Smooth muscle cell (in vitro differentiated cells): ENCODE results near the gene FAT1. TPM values are rescaled to one million over a fixed set of nuclear protein-coding genes. Genes with fewer than 3 reads are reported as not detected.

Experiments used
- DNase-seq: peaks from one replicate; lab custom pipeline; 2025; ENCODE audit not compliant: unreplicated experiment; lab: John Stamatoyannopoulos, UW
- H2AFZ ChIP-seq: fragments of 200-600 bp; sonication (generic); 2 replicates; pipeline ENCODE4 v1.6.0; 2016; ENCODE audit warnings: antibody characterized with exemption, low read depth, mild to moderate bottlenecking
- H3F3A ChIP-seq: fragments of 200-600 bp; sonication (generic); 2 replicates; pipeline ENCODE4 v1.6.0; 2017; ENCODE audit warnings: antibody characterized with exemption, low read depth
- H3K27ac ChIP-seq: fragments of 200-600 bp; sonication (generic); 2 replicates; pipeline ENCODE4 v1.5.1; 2016; ENCODE audit warnings: low read depth, mild to moderate bottlenecking
- H3K27me3 ChIP-seq: fragments of 200-600 bp; sonication (generic); 2 replicates; pipeline ENCODE4 v1.6.1; 2016; ENCODE audit warnings: low read depth, mild to moderate bottlenecking
- H3K36me3 ChIP-seq: fragments of 200-600 bp; sonication (generic); 2 replicates; pipeline ENCODE4 v1.5.1; 2016; ENCODE audit warnings: low read depth
- H3K4me1 ChIP-seq: fragments of 200-600 bp; sonication (generic); 2 replicates; pipeline ENCODE4 v1.5.1; 2016; ENCODE audit warnings: low read depth
- H3K4me2 ChIP-seq: fragments of 200-600 bp; sonication (generic); 2 replicates; pipeline ENCODE4 v1.6.0; 2016; ENCODE audit warnings: mild to moderate bottlenecking
- H3K4me3 ChIP-seq: fragments of 200-600 bp; sonication (generic); 2 replicates; pipeline ENCODE4 v1.5.1; 2016; ENCODE audit warnings: mild to moderate bottlenecking
- H3K79me2 ChIP-seq: fragments of 200-600 bp; sonication (generic); 2 replicates; pipeline ENCODE4 v1.6.0; 2016; ENCODE audit warnings: low read depth, mild to moderate bottlenecking
- H3K9ac ChIP-seq: fragments of 200-600 bp; sonication (generic); 2 replicates; pipeline ENCODE4 v1.6.0; 2016; ENCODE audit warnings: low read depth
- H3K9me3 ChIP-seq: fragments of 200-600 bp; sonication (generic); replicated peaks from 2 replicates; pipeline ENCODE4 v1.5.1; 2016; ENCODE audit warnings: low read depth
- H4K20me1 ChIP-seq: fragments of 200-600 bp; sonication (generic); 2 replicates; pipeline ENCODE4 v1.6.0; 2016; ENCODE audit warnings: low read depth
- CTCF ChIP-seq: fragments of 200-600 bp; sonication (generic); IDR thresholded peaks from 2 replicates; pipeline ENCODE4 v1.5.1; 2017; ENCODE audit warnings: borderline replicate concordance, mild to moderate bottlenecking, antibody characterized with exemption; ENCODE audit not compliant: insufficient read depth, poor library complexity, severe bottlenecking
- WGBS: methylation state at CpG from one replicate; pipeline ENCODE4 v1.1.7; 2016; ENCODE audit warnings: low lambda C conversion rate; 5-methylcytosine and 5-hydroxymethylcytosine counted together
- polyA plus RNA-seq: library from polyadenylated mRNA; unstranded; fragments of >200 nt; fragmentation: Nextera tagmentation; extraction: Ambion mirVana; gene quantifications from 2 replicates; pipeline ENCODE4 v1.2.1, GENCODE V29; 2016
- total RNA-seq: library from RNA; depleted of rRNA; stranded (reverse); fragments of >200 nt; gene quantifications from 2 replicates; pipeline ENCODE4 v1.2.3, GENCODE V29; 2014

The FAT1 gene
- total and polyA plus RNA-seq, 2 experiments from 2014 or later = 42.4 to 395 TPM

GRCh38 chr4:186737427-186737826, 13.8 kb upstream of the FAT1 start:
- Histone ChIP-seq H3K79me2 (no peaks in the 10 kb centered on the region), H3K27me3 (no peaks in the 10 kb centered on the region), H3K36me3 (no peaks in the 10 kb centered on the region), H3K27ac (no peak overlapping the region), H3K9ac (no peak overlapping the region), H3K4me3 (no peak overlapping the region), H3K9me3 (no peaks in the 10 kb centered on the region), H4K20me1 (no peaks in the 10 kb centered on the region), H3K4me2 (no peak overlapping the region), H2AFZ (no peak overlapping the region), H3K4me1 (no peaks in the 10 kb centered on the region), H3F3A (no peaks in the 10 kb centered on the region)
- DNase-seq = no peak
- WGBS = 70% methylated on average over 4 of the region's 4 CpGs
- TF ChIP-seq CTCF = no peak

GRCh38 chr4:186736466-186736865, 12.8 kb upstream of the FAT1 start:
- H3K27ac ChIP-seq = peak overlapping the region; percentile 30
- no peak overlapping the region for H3K4me2 ChIP-seq
- WGBS = 87% methylated on average over 6 of the region's 6 CpGs
- H3K79me2 ChIP-seq = no peaks in the 10 kb centered on the region
- TF ChIP-seq CTCF = no peak
- no peaks in the 10 kb centered on the region for H3K36me3 ChIP-seq
- no peaks in the 10 kb centered on the region for H4K20me1 ChIP-seq
- no peak for DNase-seq
- H2AFZ ChIP-seq = no peak overlapping the region
- H3K4me1 ChIP-seq = no peaks in the 10 kb centered on the region
- H3K9ac ChIP-seq = no peak overlapping the region
- H3K9me3 ChIP-seq = no peaks in the 10 kb centered on the region
- no peaks in the 10 kb centered on the region for H3K27me3 ChIP-seq
- no peak overlapping the region for H3K4me3 ChIP-seq
- no peaks in the 10 kb centered on the region for H3F3A ChIP-seq

- no peaks in the 10 kb centered on the region for H3F3A ChIP-seq
- H3K9ac ChIP-seq = no peak overlapping the region
- H4K20me1 ChIP-seq = no peaks in the 10 kb centered on the region
- no peaks in the 10 kb centered on the region for H3K79me2 ChIP-seq
- DNase-seq = no peak
- H3K9me3 ChIP-seq = no peaks in the 10 kb centered on the region
- no peak overlapping the region for H3K27ac ChIP-seq
- H3K27me3 ChIP-seq = no peaks in the 10 kb centered on the region
- H3K36me3 ChIP-seq = no peaks in the 10 kb centered on the region
- 50% methylated on average over 7 of the region's 7 CpGs for WGBS
- TF ChIP-seq CTCF = no peak
- H3K4me2 ChIP-seq = no peak overlapping the region
- H3K4me3 ChIP-seq = no peak overlapping the region
- no peak overlapping the region for H2AFZ ChIP-seq
- no peaks in the 10 kb centered on the region for H3K4me1 ChIP-seq
These were observed 10.6 kb upstream of the FAT1 start for GRCh38 chr4:186734251-186734650.

GRCh38 chr4:186733778-186734177, 10.1 kb upstream of the FAT1 start:
- Histone ChIP-seq H3K4me1 (peaks cover 3% of the 10 kb centered on the region), H3K27me3 (no peaks in the 10 kb centered on the region), H3K9me3 (no peaks in the 10 kb centered on the region), H3K27ac (no peak overlapping the region), H4K20me1 (no peaks in the 10 kb centered on the region), H3F3A (no peaks in the 10 kb centered on the region), H3K9ac (no peak overlapping the region), H3K4me3 (no peak overlapping the region), H3K36me3 (no peaks in the 10 kb centered on the region), H2AFZ (no peak overlapping the region), H3K79me2 (no peaks in the 10 kb centered on the region), H3K4me2 (no peak overlapping the region)
- DNase-seq = no peak
- 67% methylated on average over 4 of the region's 4 CpGs for WGBS
- TF ChIP-seq CTCF = no peak
